ENCODE results near the gene KDM7A.
"Not testable (repeated sequence)": the region's sequence is repeated elsewhere in the genome, so short reads cannot be mapped to it uniquely, and the experiment has no call there.

KDM7A gene

DNA sequence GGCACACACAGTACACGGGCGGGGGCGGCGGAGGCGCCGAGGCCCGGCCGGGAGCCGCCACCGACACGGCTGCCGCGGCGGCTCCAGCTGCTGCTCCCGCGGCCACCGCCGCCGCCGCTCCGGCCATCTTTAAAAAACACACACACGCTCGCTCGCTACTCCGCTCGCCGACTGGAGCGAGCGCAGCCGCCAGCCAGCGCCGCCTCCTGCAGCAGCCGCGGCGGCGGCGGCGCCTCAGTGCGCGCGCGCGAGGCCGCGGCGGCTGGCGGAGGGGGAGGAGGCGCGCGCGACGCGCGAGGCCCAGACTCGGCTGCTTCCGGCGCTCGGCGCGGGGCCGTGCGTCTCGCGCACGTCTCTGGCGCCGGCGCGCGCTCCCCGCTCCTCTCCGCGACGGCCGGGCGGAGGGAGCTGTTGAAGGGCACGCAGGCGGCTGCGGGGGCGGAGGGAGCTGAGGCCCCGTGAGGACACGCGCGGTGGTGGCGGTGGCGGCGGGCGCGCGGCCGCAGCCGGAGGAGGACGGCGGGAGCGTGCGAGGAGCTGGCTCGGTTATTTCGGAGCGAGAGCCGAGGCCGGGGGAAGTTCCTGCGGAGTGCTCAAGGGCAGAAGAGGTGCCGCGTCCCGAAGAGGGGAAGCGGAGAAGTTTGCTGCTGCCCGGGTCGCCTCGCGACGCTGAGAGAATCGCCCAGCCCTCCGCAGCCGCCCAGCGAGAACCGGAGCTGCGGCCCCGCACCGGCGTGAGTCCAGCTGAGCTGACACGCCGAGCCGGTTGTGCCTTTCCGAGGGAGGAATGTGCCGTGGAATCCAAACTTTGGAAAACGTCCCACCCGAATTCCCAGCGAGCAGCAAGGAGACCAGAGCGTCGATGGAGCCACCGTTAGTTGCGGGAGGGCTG lies at the start of gene KDM7A:
TSS of gene KDM7A (minus strand) at position 173 of the 892 bp plus-strand sequence. CDS start at position 127, 46 bp downstream.
- DNase-seq: peak; percentile 93

GRCh38 chr7:140225562-140226249 lies 48.9 kb upstream of the KDM7A start:
- DNase-seq: no peak

GRCh38 chr7:140223515-140224221 lies 46.9 kb upstream of the KDM7A start:
- DNase-seq: no peak

- no peak for DNase-seq
These were observed 46.0 kb upstream of the KDM7A start for GRCh38 chr7:140222814-140223213.

DNA sequence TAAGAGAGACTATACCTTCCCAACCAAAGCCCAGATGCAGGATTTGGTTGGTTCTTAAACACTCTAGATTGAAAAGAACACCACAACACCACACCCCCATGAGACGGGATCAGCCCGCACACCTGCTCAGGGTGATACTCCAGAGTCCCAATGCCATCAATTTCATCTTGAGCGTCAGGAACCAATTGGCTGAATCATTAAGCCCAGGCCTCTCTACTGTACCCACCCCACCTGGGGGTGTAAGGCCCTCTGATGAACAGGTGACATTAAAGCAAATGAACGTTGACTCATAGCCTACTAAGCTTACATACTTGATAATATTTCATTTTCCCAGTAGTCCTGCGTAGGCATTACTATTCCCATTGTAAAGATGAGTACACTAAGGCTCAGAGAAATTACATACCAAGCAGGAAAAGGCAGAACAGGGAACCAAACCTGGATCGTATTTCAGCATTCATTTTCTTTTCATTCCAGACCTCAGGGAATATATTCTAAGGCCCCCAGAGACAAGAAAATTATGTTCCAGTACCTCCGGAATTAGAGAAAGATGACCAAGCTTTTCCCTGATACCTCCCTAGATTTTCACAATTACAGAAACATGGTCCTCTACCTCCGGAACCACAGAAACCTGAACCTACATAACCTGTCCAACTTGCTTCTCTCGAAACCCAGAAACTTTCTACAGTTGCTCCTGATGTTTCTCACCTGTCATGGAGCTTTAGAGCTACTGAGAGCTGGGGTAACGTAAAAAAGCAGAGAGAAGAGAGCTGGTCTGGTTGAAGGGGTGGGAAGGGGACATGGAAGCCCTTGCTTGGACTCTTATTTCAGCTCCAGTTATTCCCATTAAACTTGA lies 43.1 kb upstream of the KDM7A start:
- DNase-seq: no peak

DNA sequence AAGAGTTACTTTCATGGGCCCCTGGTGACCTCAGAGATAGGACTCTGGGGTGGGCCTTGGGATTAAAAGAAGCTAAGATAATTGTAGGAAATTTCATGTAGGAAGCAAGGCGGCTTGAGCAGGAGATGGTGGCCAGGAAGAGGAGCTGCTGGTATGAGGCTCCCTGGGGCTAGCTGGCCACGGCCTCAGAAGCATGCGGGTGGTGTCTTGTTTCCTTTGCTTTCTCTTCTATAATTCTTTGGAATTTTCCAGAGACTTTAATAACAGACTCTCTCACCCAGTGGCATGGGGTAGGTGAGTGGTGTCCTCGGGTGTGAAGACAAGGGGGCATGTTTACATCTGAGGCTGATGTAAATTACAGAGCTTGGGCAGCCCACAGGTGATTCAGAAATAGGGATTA lies 41.9 kb upstream of the KDM7A start:
- no peak for DNase-seq

- DNase-seq: no peak
These were observed 41.1 kb upstream of the KDM7A start for GRCh38 chr7:140217750-140218501.

GRCh38 chr7:140215281-140215680 lies 38.5 kb upstream of the KDM7A start:
- DNase-seq: no peak

- DNase-seq: no peak
These were observed 37.4 kb upstream of the KDM7A start for GRCh38 chr7:140214075-140214684.

DNA sequence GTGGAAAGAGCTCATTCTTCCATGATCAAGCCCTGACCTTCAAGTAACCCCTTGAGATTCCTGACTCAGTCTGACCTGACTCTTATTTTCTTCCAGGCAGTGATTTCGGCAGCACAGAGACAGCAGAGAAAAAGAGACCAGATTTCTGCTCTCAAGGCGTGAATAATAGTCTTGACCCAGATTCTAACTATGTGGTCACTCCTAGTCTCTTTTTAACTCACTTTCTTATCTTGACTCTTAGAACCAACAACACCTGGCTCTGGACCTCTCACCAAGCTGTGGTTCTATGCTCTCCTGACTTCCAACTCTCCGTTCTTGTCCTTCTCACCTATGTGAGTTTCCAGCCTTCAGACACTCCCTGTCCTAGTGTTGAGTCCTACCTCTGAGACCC lies 36.9 kb upstream of the KDM7A start:
- no peak for DNase-seq

GRCh38 chr7:140212100-140212881 lies 35.5 kb upstream of the KDM7A start:
- DNase-seq: peak; percentile 62

DNA sequence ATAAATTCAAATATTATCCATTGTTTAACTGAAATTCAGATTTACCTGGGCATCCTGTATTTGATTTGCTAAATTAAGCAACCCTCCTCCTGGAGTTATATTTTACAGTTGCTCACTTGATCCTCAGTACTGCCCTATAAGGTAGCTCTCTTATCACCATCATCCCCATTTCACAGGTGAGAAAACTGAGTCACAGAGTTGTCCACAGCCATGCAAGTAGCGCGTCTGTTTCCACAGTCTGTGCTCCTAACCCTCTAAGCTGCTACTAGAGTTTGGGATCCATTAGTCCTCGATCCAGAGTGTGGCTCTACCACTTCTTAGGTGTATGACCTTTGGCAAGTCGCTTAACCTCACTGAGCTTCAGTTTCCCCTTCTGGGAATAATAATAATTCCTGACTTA lies 34.9 kb upstream of the KDM7A start:
- DNase-seq: no peak

DNA sequence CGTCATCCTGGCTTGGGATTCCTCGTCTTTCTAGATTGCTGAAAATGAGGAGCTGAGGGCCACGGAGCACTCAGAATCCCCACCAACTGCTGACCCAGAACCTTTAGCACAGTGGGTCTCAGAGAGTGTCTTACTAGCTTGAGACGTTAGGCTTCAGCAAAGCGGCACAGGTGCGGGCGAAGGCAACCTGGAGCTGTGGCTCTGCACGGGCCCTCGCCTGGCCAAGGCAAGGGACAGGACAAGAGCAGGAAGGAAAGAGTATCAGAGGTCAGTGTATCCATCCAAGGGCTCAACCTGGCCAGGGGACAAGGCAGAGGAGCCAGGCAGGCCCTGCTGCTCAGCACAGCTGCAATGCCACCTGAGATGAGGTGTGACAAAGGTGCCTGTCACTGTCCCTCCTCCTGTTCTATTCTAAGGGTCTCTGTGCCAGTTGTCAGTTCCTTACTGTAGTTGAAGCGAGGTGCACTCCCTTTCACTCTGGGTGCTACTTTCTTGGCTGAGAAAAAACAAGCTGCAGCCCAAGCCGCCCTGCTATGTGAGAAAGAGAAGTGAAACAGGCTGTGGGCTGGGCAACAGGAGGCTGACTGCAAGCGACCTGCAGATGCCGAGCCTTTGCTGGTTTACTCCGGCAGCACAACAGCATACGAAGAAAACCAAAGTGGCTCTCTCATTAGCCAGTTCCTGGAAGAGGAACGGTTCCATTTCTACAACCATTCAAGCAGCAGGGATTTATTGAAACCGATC lies 33.3 kb upstream of the KDM7A start:
- peak; percentile 71 for DNase-seq

GRCh38 chr7:140206616-140207389 lies 30.0 kb upstream of the KDM7A start:
- DNase-seq: no peak

- DNase-seq: no peak
These were observed 28.8 kb upstream of the KDM7A start for GRCh38 chr7:140205600-140205999.

GRCh38 chr7:140203556-140203955 lies 26.8 kb upstream of the KDM7A start:
- no peak for DNase-seq

GRCh38 chr7:140202942-140203341 lies 26.2 kb upstream of the KDM7A start:
- not testable (repeated sequence) for DNase-seq

GRCh38 chr7:140201393-140201792 lies 24.6 kb upstream of the KDM7A start:
- DNase-seq: no peak
